GM19455 (cell line): ENCODE data around the gene CNN1.

Source experiments
- ATAC-seq: cut with Tn5 transposase; IDR thresholded peaks from one replicate; pipeline ENCODE4 v1.9.1; 2021; ENCODE audit not compliant: unreplicated experiment

Gene CNN1

DNA sequence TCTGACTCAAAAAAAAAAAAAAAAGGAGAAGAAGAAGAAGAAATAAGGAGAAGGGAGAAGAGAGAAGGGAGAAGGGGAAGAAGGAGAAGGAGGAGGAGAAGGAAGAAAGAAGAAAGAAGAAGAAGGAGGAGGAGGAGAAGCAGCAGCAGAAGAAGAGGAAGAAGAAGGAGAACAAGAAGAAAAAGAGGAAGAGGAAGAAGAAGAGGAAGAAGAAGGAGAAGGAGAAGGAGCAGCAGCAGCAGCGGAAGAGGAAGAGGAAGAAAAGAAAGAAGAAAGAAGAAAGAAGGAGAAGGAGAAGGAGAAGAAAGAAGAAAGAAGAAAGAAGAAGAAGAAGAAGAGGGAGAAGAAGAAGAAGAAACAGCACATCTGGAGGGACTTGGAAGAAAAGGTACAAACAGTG lies 4.1 kb upstream of the CNN1 start:
- no peak for ATAC-seq

DNA sequence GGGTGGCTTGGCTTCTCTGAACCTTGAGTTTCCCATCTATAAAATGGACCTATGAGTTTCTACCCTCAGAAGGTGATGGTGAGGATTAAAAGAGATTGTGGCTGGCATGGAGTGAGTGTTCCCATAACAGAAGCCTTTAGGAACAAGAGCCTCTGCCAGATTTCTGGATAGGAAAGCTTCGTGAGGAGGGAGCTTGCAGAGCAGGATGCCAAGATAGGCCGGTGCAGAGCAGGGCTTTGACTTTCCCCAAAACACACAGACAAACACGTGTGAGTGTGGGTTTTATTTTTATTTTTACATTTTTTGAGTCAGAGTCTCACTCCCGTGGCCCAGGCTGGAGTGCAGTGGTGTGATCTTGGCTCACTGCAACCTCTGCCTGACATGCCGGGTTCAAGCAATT lies 3.7 kb upstream of the CNN1 start:
- no peak for ATAC-seq

DNA sequence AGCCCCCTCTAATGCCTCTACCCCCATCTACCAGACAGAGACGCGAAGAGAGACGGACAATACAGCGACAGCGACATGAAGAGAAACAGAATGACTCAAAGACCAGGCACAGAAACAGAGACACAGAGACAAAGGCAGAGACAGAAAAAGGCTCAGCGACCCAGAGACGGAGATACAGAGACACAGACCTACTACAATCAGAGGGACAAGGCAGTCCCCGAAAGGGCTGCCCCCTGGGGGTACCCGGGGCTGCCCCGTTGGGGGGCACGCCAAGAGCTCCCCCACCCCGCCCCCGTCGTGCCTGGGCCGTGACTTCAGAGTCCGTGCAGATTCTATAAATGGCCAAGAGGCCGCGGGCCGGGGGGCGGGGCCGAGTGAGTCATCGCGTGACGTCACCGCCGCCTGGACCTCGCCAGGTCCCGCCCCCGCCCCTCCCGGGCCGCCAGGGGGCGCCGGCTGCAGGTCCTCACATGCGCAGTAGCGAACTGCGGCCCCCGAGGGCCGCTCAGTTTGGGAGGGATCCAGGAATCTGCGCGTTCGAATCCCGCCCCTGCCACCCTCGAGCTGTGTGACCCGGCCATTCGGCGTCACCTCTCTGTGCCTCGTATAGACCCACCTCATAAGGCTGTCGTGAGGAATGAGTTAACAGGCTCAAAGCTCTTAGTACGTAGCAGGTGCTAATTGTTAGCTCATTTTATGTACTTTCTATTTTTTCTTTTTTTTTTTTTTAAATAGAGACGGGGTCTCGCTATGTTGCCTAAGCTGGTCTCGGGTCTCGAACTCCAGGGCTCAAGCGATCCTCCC lies 2.7 kb upstream of the CNN1 start:
- peak; percentile 70 for ATAC-seq

DNA sequence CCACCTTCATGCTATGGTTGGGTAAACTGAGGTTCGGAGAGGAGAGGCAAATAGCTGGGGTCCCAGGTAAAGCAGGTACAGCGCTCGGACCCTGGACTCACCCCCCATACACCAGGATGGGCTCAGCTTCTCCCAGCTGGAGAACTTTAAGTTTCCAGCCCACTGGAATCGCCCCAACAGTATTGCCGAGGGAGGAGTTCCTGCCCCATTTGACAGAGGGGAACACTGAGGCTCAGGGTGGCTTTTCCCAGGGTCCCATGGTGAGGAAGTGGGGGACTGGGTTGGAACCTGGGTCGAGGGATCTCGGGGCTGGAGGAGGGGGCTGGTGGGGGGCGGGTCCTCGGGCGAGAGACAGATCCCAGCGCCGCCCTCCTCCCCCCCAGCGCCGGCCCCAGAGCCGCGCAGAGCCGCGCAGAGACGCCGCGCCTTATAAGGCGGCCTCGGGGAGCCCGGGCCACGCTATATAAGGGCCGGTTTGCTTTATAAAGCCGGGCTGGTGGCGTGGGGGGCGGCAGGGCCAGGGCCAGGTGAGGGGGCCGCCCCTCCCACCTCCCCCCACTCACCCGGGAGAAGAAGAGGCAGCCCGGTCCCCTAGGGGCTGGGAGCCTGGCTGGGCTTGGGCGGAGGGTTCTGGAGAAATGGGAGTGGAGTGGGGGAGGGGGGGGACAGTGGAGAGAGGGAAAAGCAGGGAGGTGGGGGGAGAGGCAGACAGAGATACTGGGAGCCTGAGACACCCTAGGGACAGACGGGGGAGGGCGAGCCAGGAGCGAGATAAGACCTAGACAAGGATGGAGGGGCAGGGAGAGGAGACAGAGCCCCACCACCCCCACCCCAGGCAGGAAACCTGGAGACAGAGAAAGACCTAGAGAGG lies 1.1 kb downstream of the CNN1 start:
- ATAC-seq: no peak

DNA sequence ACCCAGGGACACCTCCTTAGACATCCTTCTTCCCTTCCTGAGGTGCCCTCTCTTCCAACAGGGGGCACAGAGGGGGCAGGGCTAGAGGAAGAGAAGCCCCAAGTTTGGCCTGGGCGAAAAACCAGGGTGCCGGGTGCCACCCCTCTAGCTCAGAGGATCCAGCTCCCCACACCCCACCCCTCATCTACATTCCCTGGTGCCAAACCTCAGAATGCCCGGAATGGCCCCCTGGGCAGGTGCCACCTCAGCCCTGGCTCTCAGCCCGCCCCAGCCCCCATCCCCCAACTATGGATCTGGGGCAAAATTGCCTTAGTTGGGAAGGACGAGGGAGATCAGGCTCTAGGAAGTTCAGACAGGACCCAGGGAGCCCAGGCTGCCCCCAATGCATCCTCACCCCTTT lies 2.0 kb downstream of the CNN1 start:
- no peak for ATAC-seq

DNA sequence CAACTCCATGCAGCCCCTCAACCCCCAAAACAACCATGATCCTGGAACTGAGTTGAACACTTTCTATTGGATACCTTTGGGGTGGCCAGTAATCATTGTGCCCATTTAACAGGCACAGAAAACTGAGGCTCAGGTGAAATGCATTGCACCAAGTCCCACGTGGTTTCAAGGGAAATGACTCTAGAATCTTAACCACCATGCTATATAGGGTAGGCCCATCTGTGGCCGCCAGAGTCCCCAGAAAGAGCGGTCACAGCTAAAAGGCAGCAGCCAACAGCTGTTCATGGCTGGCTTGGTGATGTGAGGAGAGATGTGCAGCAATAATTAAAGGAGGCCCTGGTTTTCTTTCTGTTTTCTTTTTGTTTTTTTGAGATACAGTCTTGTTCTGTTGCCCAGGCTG lies 2.6 kb downstream of the CNN1 start:
- no peak for ATAC-seq

DNA sequence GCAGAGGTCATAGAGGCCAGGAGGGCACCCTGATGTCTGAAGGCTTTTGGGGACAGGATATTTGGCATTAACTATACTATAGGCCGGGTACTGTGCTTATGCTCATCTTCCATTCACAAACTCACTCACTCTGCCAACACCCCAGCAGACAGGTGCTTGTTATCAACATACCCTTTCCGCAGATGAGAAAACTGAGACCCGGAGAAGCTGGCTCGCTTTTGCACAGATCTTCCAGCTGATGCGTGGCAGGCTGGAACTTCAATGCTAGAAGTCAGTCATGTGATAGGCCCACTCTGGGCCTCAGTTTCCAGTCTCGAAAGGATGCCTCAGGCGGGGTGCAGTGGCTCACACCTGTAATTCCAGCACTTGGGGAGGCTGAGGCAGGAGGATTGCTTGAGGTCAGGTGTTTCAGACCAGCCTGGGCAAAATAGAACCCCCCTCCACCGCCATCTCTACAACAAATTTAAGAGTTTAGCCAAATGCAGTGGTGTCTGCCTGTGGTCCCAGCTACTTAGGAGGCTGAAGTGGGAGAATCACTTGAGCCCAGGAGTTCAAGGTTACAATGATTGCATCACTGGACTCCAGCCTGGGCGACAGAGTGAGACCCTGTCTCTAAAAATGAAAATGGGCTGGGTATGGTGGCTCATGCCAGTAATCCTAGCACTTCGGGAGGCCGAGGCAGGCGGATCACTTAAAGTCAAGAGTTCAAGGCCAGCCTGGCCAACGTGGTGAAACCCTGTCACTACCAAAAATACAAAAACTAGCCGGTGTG lies 9.5 kb downstream of the CNN1 start:
- no peak for ATAC-seq

DNA sequence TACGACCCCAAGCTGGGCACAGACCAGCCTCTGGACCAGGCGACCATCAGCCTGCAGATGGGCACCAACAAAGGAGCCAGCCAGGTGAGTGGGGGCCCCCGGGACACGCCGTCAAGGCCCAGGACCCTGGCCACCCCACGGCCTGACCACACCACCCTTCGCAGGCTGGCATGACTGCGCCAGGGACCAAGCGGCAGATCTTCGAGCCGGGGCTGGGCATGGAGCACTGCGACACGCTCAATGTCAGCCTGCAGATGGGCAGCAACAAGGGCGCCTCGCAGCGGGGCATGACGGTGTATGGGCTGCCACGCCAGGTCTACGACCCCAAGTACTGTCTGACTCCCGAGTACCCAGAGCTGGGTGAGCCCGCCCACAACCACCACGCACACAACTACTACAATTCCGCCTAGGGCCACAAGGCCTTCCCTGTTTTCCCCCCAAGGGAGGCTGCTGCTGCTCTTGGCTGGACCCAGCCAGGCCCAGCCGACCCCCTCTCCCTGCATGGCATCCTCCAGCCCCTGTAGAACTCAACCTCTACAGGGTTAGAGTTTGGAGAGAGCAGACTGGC lies 10.8 kb downstream of the CNN1 start:
- no peak for ATAC-seq

DNA sequence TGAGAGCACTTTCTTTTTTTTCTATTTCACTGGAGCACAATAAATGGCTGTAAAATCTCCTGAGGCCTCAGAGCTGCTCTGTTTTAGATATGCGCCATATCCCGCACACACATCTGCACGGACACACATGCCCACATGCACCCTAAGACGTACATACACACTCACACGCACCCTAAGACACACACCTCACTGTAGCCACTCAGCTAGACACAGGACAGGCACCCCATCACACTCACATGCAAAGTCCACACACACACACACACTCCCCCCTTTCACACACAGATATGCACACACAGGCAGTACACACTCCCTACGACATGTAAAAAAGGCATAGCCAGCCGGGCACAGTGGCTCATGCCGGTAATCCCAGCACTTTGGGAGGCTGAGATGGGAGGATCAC lies 11.6 kb downstream of the CNN1 start:
- no peak for ATAC-seq

DNA sequence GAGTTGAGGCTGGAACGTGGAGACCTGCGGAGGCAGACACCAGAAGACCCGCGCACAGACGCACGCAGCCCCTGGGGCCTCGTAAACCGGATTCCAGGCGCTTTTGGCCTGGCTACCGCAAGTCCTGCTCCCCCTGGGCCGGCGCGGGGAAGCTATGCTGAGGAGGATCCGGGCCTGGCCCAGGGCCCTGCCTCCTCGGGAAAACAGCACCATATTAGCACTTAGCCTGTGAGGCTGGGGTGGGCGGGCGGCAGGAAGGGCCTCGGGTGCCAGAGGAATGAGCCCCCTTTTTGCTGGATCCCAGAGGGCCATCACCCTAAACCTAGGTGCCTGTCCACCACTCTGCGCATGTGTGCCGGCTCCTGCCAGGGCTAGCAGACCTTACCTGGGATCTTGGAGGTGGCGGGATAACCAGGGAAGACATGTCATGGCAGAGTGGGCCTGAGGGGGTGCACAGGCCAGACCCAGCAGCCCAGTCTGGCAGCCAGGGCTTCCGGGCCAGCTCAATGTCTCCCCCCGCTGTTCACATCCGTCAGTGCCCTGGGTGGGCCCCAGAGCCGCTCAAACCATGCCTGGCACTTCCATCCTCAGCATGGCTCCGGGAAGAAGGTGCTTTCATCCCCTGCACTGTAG lies 13.1 kb downstream of the CNN1 start:
- no peak for ATAC-seq

DNA sequence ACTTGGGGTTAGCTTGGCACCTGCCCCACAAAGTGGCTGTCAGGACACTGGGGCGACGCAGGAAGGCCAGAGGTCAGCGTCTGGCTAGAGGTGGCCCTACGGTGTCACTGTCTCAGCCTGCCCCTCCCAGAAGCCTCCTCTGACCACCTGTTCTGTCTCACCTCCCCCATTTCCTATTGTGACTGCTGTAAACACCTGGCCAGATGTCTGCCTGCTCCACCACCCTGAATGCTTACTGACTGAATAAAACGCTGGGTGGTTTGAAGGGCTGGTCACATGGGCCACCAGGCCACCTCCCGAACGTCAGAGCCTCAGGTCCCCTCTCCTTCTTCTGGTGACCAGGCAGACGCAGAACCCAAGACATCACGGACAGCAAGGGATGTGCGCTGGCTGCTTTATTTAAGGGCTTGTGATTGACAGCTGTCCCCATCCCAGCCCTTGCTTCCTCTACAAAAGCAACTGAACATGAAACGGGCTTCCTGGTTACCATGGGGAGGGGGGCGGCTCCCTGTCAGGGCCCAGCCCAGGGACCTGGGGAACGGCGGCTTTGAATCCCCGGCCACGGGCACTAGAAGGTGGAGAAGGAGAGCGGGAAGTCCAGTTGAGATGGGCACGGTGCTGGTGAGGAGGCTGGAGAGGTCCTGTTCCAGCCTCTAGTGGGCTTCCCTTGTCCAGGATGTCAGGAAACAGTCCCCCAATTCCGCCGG lies 14.2 kb downstream of the CNN1 start:
- ATAC-seq: no peak

DNA sequence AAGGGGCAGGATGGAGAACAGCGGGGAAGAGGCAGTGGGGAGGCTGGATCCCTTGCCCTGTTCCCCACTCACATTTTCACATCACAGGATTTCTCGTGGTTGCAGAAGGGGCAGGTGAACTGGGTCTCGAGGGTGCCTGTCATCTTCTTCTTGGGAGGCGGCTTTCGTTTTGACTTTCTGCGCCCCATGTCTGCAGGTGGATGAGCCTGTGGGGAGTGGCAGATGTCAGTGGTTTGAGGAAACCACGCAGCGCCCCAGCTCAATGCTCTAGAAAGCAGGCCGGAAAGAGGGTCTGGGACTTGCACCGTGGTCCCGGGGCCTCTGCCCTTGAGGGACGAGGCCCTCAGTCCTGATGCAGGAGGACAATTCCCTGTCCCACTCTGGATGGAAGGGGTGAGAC lies 15.5 kb downstream of the CNN1 start:
- ATAC-seq: no peak

DNA sequence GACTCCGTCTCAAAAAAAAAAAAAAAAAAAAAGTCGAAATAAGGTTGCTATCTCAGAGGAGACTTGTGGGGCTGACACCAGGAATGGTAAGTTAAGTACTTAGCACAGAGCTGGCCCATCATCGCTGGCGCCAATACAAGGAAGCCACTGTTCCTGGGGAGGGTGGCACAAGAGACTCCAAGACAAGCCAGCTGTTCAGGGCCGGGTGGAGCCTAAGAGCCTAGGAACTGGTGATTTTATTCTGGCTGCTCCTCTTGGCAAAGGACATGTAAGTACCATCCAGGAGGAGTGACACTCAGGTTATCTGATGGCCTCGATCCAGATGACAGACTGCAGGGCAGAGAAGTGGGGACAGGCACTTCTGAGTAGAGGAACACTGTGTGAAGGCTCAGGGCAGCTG lies 16.6 kb downstream of the CNN1 start:
- ATAC-seq: no peak

DNA sequence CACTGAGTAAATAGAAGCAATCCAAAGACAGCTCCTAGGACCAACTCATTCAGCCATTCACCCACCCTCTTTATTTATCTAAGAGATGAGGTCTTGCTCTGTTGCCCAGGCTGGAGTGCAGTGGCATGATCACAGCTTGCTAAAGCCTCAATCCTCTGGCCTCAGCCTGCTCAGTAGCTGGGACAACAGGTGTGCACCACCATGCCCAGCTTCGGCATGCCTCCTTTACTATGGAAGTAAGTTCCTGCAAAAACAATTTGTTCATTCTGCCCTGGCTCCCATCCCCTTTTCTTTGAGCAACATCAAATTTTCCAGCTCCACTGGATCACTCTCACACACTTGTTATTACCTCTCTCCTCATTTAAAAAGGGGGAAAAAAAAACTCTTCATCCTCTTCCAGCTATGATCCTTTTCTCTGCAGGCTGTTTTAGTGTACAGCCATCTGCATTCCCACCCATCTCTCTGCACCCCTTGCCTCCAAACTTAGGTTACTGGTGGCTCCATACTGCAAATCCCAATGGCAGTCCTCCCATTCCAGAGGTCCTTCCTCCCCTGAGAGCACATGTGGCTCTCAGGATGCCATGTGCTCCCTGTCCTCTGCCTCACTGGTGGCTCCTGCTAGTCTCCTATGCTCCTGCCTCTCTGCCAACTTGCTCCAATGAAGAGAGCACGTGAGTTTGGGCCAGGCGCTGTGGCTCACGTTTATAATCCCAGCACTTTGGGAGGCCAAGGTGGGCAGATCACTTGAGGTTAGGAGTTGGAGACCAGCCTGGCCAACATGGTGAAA lies 18.2 kb downstream of the CNN1 start:
- ATAC-seq: no peak

DNA sequence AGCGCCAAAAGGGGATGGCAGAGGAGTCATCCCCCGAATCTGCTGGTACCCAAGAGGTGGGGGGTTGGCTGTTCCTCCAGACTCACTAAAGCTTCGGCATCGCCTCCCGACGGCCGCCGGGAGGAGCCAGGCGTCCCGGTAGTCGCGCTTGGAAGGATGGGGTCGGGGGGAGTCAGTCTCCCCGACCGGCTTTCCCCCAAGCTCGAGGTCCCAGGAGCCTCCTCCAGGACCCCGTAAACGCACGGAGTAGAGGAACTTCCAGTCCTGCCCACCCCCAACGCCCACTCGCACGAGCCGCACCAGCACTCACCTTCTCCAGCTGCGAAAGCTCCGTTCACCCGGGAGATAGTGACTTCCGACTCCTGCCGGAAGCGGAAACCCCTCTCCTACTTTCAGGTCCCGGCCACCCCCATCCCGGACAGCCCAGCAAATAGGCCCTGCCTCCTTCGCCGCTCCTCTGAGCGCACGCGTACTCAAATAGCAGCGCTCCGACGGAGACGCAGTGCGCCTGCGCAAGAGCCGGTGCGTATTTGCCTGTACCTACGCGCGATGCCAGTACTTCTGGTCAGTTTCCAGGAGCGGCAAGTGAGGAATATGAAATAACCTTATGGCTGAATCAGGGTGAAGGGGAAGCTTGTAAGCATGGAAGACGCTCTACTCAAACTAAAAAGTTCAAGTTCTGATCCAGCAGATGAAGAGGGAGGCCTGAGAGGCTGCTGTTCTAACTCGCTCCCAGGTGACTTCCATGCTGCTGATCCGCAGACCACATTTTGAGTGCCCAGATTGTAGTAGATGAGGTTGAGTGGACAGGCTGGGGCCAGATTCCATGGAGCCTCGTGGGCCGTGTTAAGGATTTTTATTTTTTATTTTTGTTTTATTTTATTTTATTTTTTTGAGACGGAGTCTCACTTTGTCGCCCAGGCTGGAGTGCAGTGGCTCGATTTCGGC lies 20.5 kb downstream of the CNN1 start, which contains the start of gene ELOF1:
TSS of gene ELOF1 (minus strand) at position 350 of the 948 bp plus-strand sequence. CDS start 4,883 bp downstream, outside the sequence.
- ATAC-seq: peak; percentile 64

DNA sequence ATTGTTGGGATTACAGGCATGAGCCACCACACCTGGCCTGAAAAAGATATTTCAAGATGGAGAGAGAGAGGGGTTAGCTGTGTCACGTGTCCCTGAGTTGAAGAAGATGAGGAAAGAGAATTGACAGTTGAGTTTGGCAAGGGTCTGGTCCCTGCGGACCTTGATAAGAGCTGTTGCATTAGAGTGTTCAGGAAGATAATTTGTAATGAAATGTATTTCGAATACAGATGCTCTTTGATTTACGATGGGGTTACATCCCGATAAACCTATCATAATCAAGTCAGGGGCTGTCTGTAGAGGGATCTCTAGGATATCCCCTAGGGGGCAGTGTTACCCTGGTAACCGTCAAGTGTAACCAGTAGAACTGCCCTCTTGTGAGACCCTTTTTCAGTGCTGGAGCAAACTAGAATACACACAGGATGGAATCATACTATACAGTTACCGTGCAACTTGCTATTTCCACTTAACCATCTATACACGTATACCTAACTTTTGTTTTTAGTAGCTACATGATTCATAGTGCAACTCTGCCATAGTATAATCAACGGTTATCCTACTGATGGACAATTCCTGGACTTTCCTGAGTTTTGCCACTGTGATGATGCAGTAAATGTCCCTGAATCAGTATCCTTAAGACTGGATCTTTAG lies 21.9 kb downstream of the CNN1 start:
- ATAC-seq: no peak

DNA sequence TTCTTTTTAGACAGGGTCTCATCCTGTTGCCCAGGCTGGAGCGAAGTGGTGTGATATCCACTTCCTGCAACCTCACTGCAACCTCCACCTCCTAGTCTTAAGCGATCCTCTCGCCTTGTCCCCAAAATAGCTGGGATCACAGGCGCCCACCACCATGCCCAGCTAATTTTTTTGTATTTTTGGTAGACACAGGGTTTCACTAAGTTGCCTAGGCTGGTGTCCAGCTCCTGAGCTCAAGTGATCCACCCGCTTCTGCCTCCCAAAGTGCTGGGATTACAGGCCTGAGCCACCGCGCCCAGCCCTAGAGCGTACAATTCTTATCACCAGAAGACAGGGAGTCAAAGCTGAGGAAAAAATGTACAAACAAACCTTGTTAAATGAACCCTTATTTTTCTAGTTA lies 24.9 kb downstream of the CNN1 start:
- ATAC-seq: no peak
